GM12878 (cell line): ENCODE results near the gene BCL2L13.

Experiments
- EP300 ChIP-seq, 2 experiments: fragments of 150-350 bp in 1 of 2; IDR thresholded peaks; 2 replicates each; pipeline ENCODE4 v1.6.1; 2011 to 2012; ENCODE audit warnings: low read depth in 2 of 2, low read length in 2 of 2, borderline replicate concordance in 1 of 2, improper control_type of control experiment in 1 of 2, inconsistent platforms in 1 of 2; ENCODE audit not compliant: control insufficient read depth in 1 of 2
- MXI1 ChIP-seq: fragments of 150-350 bp; IDR thresholded peaks from 2 replicates; pipeline ENCODE4 v1.6.1; 2011; ENCODE audit warnings: low read depth, mild to moderate bottlenecking, inconsistent platforms, low read length, improper control_type of control experiment
- NR2C1 ChIP-seq: fragments of 450-650 bp; IDR thresholded peaks from 2 replicates; pipeline ENCODE4 v1.6.1; 2017; ENCODE audit warnings: antibody characterized with exemption, mild to moderate bottlenecking, moderate library complexity
- POLR2AphosphoS5 ChIP-seq: IDR thresholded peaks from 2 replicates; pipeline ENCODE4 v1.6.1; 2011; ENCODE audit warnings: mild to moderate bottlenecking, low read length, inconsistent platforms
- WRNIP1 ChIP-seq: IDR thresholded peaks from 2 replicates; pipeline ENCODE4 v1.6.1; 2011; ENCODE audit warnings: low read depth, low read length, improper control_type of control experiment, borderline replicate concordance
- TF ChIP-seq, protein P1 (sequence below), 3 experiments: IDR thresholded peaks in 2 of 3; conservative IDR thresholded peaks in 1 of 3; 2 replicates each; pipeline ENCODE4 v1.5.1; 2011; ENCODE audit warnings: low read depth in 3 of 3, low read length in 3 of 3, mild to moderate bottlenecking in 3 of 3, control low read depth in 2 of 3, moderate library complexity in 2 of 3, inconsistent platforms in 1 of 3, mixed read lengths in 1 of 3; ENCODE audit not compliant: control insufficient read depth in 2 of 3, insufficient read depth in 1 of 3; ENCODE audit errors: extremely low read depth in 1 of 3
- TF ChIP-seq, protein P2 (sequence below): fragments of 450-650 bp; IDR thresholded peaks from 2 replicates; pipeline ENCODE4 v1.6.1; 2017; ENCODE audit warnings: mild to moderate bottlenecking

GRCh38 chr22:17638432-17639246, at the start of gene BCL2L13:
- TF ChIP-seq, protein P1, sequence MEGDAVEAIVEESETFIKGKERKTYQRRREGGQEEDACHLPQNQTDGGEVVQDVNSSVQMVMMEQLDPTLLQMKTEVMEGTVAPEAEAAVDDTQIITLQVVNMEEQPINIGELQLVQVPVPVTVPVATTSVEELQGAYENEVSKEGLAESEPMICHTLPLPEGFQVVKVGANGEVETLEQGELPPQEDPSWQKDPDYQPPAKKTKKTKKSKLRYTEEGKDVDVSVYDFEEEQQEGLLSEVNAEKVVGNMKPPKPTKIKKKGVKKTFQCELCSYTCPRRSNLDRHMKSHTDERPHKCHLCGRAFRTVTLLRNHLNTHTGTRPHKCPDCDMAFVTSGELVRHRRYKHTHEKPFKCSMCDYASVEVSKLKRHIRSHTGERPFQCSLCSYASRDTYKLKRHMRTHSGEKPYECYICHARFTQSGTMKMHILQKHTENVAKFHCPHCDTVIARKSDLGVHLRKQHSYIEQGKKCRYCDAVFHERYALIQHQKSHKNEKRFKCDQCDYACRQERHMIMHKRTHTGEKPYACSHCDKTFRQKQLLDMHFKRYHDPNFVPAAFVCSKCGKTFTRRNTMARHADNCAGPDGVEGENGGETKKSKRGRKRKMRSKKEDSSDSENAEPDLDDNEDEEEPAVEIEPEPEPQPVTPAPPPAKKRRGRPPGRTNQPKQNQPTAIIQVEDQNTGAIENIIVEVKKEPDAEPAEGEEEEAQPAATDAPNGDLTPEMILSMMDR (IDR thresholded peaks at IDR 0.05 in 2 of 3, conservative IDR thresholded peaks at IDR 0.05 in 1 of 3; ENCODE audit: control insufficient read depth in 2 of 3, extremely low read depth in 1 of 3, insufficient read depth in 1 of 3, low read depth in 3 of 3, low read length in 3 of 3), result peak in 1 of 3 experiments; percentile 16; a peak in 1 of 6 replicates
- TF ChIP-seq POLR2AphosphoS5, result peak; percentile 95
- TF ChIP-seq, protein P2, sequence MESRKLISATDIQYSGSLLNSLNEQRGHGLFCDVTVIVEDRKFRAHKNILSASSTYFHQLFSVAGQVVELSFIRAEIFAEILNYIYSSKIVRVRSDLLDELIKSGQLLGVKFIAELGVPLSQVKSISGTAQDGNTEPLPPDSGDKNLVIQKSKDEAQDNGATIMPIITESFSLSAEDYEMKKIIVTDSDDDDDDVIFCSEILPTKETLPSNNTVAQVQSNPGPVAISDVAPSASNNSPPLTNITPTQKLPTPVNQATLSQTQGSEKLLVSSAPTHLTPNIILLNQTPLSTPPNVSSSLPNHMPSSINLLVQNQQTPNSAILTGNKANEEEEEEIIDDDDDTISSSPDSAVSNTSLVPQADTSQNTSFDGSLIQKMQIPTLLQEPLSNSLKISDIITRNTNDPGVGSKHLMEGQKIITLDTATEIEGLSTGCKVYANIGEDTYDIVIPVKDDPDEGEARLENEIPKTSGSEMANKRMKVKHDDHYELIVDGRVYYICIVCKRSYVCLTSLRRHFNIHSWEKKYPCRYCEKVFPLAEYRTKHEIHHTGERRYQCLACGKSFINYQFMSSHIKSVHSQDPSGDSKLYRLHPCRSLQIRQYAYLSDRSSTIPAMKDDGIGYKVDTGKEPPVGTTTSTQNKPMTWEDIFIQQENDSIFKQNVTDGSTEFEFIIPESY, result no peak
- peak; percentile 72 for TF ChIP-seq NR2C1
- TF ChIP-seq MXI1, result no peak; the same call in none of the 2 replicates
- TF ChIP-seq EP300 (IDR thresholded peaks at IDR 0.05; ENCODE audit: borderline replicate concordance in 1 of 2, control insufficient read depth in 1 of 2, low read depth in 2 of 2, low read length in 2 of 2), result no peak
- TF ChIP-seq WRNIP1, result no peak
